Dendritic cell treated with granulocyte-macrophage colony-stimulating factor and Interleukin-4, amounts not matched to agents 40 ng/mL and 50 ng/mL, for 4 days (primary cell): ENCODE results near the gene SEC14L6.

Source experiments
- H3K27ac Mint-ChIP-seq: one replicate; pipeline ENCODE4 v1.8.0; 2022; ENCODE audit warnings: mild to moderate bottlenecking, mixed read lengths
- H3K27me3 Mint-ChIP-seq: one replicate; pipeline ENCODE4 v1.8.0; 2022; ENCODE audit warnings: mild to moderate bottlenecking, mixed read lengths
- H3K36me3 Mint-ChIP-seq: one replicate; pipeline ENCODE4 v1.8.0; 2022; ENCODE audit warnings: low read depth, mixed read lengths
- H3K4me1 Mint-ChIP-seq: one replicate; pipeline ENCODE4 v1.8.0; 2022; ENCODE audit warnings: low read depth, mixed read lengths
- H3K4me3 Mint-ChIP-seq: one replicate; pipeline ENCODE4 v1.8.0; 2022; ENCODE audit warnings: mild to moderate bottlenecking, moderate library complexity, mixed read lengths
- H3K9me3 Mint-ChIP-seq: one replicate; pipeline ENCODE4 v1.8.0; 2022; ENCODE audit warnings: mixed read lengths
- intact Hi-C: fragments of 100-400 bp; cut with micrococcal nuclease; formaldehyde crosslinking; loops from one replicate; pipeline ENCODE4 v1.15.0; 2022

The SEC14L6 gene

GRCh38 chr22:30537083-30537731, 9.3 kb downstream of the SEC14L6 start:
- Mint-ChIP-seq H3K9me3 (no peaks in the 10 kb centered on the region), H3K27ac (no peak overlapping the region), H3K4me3 (no peak overlapping the region), H3K36me3 (no peaks in the 10 kb centered on the region), H3K4me1 (no peaks in the 10 kb centered on the region), H3K27me3 (peaks cover 27% of the 10 kb centered on the region)
- intact Hi-C loops, result no loop called here

- no peaks in the 10 kb centered on the region for H3K9me3 Mint-ChIP-seq
- H3K27ac Mint-ChIP-seq, result no peak overlapping the region
- H3K36me3 Mint-ChIP-seq, result no peaks in the 10 kb centered on the region
- intact Hi-C loops, result no loop called here
- no peaks in the 10 kb centered on the region for H3K4me1 Mint-ChIP-seq
- no peak overlapping the region for H3K4me3 Mint-ChIP-seq
- peaks cover 10% of the 10 kb centered on the region for H3K27me3 Mint-ChIP-seq
These were observed 11.4 kb downstream of the SEC14L6 start for GRCh38 chr22:30535182-30535581.

GRCh38 chr22:30531651-30532608, 14.6 kb downstream of the SEC14L6 start:
- intact Hi-C loops, result no loop called here
- H3K9me3 Mint-ChIP-seq, result no peaks in the 10 kb centered on the region
- no peaks in the 10 kb centered on the region for H3K36me3 Mint-ChIP-seq
- no peaks in the 10 kb centered on the region for H3K4me1 Mint-ChIP-seq
- H3K27me3 Mint-ChIP-seq, result peaks cover 2% of the 10 kb centered on the region
- H3K27ac Mint-ChIP-seq, result no peak overlapping the region
- H3K4me3 Mint-ChIP-seq, result no peak overlapping the region

- Mint-ChIP-seq H3K27ac (no peak overlapping the region), H3K9me3 (no peaks in the 10 kb centered on the region), H3K4me3 (no peak overlapping the region), H3K4me1 (no peaks in the 10 kb centered on the region), H3K27me3 (peaks cover 4% of the 10 kb centered on the region), H3K36me3 (no peaks in the 10 kb centered on the region)
- intact Hi-C loops, result no loop called here
These were observed 19.9 kb downstream of the SEC14L6 start for GRCh38 chr22:30526656-30527055.

- Mint-ChIP-seq H3K4me1 (no peaks in the 10 kb centered on the region), H3K27ac (no peak overlapping the region), H3K27me3 (peaks cover 5% of the 10 kb centered on the region), H3K36me3 (no peaks in the 10 kb centered on the region), H3K9me3 (no peaks in the 10 kb centered on the region), H3K4me3 (no peak overlapping the region)
- intact Hi-C loops, result no loop called here
These were observed 22.7 kb downstream of the SEC14L6 start for GRCh38 chr22:30523646-30524489.

GRCh38 chr22:30521368-30522156, 25.0 kb downstream of the SEC14L6 start:
- H3K4me3 Mint-ChIP-seq, result no peak overlapping the region
- no peaks in the 10 kb centered on the region for H3K4me1 Mint-ChIP-seq
- no peaks in the 10 kb centered on the region for H3K9me3 Mint-ChIP-seq
- H3K27ac Mint-ChIP-seq, result no peak overlapping the region
- peaks cover 3% of the 10 kb centered on the region for H3K27me3 Mint-ChIP-seq
- intact Hi-C loops, result no loop called here
- H3K36me3 Mint-ChIP-seq, result no peaks in the 10 kb centered on the region

- Mint-ChIP-seq H3K4me1 (no peaks in the 10 kb centered on the region), H3K4me3 (no peak overlapping the region), H3K27ac (no peak overlapping the region), H3K36me3 (no peaks in the 10 kb centered on the region), H3K9me3 (no peaks in the 10 kb centered on the region), H3K27me3 (peaks cover 3% of the 10 kb centered on the region)
- intact Hi-C loops, result no loop called here
These were observed 26.6 kb downstream of the SEC14L6 start for GRCh38 chr22:30519842-30520425.

- H3K4me3 Mint-ChIP-seq, result no peak overlapping the region
- H3K4me1 Mint-ChIP-seq, result no peaks in the 10 kb centered on the region
- H3K9me3 Mint-ChIP-seq, result no peaks in the 10 kb centered on the region
- H3K27me3 Mint-ChIP-seq, result peaks cover 1% of the 10 kb centered on the region
- intact Hi-C loops, result no loop called here
- no peaks in the 10 kb centered on the region for H3K36me3 Mint-ChIP-seq
- H3K27ac Mint-ChIP-seq, result no peak overlapping the region
These were observed 29.8 kb downstream of the SEC14L6 start for GRCh38 chr22:30516731-30517130.

- Mint-ChIP-seq H3K27ac (no peak overlapping the region), H3K4me1 (no peaks in the 10 kb centered on the region), H3K4me3 (no peak overlapping the region), H3K9me3 (no peaks in the 10 kb centered on the region), H3K27me3 (no peaks in the 10 kb centered on the region), H3K36me3 (no peaks in the 10 kb centered on the region)
- intact Hi-C loops, result no loop called here
These were observed 30.3 kb downstream of the SEC14L6 start for GRCh38 chr22:30516273-30516672.

GRCh38 chr22:30514252-30514651, 32.3 kb downstream of the SEC14L6 start:
- peaks cover 9% of the 10 kb centered on the region for H3K27me3 Mint-ChIP-seq
- no peaks in the 10 kb centered on the region for H3K9me3 Mint-ChIP-seq
- intact Hi-C loops, result no loop called here
- no peaks in the 10 kb centered on the region for H3K36me3 Mint-ChIP-seq
- no peaks in the 10 kb centered on the region for H3K4me1 Mint-ChIP-seq
- H3K4me3 Mint-ChIP-seq, result no peak overlapping the region
- H3K27ac Mint-ChIP-seq, result no peak overlapping the region

- H3K27ac Mint-ChIP-seq, result no peak overlapping the region
- no peaks in the 10 kb centered on the region for H3K4me1 Mint-ChIP-seq
- H3K27me3 Mint-ChIP-seq, result peaks cover 12% of the 10 kb centered on the region
- no peaks in the 10 kb centered on the region for H3K9me3 Mint-ChIP-seq
- no peak overlapping the region for H3K4me3 Mint-ChIP-seq
- intact Hi-C loops, result no loop called here
- H3K36me3 Mint-ChIP-seq, result no peaks in the 10 kb centered on the region
These were observed 33.1 kb downstream of the SEC14L6 start for GRCh38 chr22:30513462-30513861.

GRCh38 chr22:30511911-30512310, 34.6 kb downstream of the SEC14L6 start:
- Mint-ChIP-seq H3K4me3 (no peak overlapping the region), H3K4me1 (no peaks in the 10 kb centered on the region), H3K27me3 (peaks cover 14% of the 10 kb centered on the region), H3K9me3 (no peaks in the 10 kb centered on the region), H3K27ac (no peak overlapping the region), H3K36me3 (no peaks in the 10 kb centered on the region)
- intact Hi-C loops, result no loop called here

- Mint-ChIP-seq H3K9me3 (no peaks in the 10 kb centered on the region), H3K4me3 (no peak overlapping the region), H3K36me3 (no peaks in the 10 kb centered on the region), H3K27me3 (peaks cover 21% of the 10 kb centered on the region), H3K4me1 (no peaks in the 10 kb centered on the region), H3K27ac (no peak overlapping the region)
- intact Hi-C loops, result no loop called here
These were observed 35.4 kb downstream of the SEC14L6 start for GRCh38 chr22:30511109-30511508.
